ENCODE measurements around the gene RAB4B.

The RAB4B gene

DNA sequence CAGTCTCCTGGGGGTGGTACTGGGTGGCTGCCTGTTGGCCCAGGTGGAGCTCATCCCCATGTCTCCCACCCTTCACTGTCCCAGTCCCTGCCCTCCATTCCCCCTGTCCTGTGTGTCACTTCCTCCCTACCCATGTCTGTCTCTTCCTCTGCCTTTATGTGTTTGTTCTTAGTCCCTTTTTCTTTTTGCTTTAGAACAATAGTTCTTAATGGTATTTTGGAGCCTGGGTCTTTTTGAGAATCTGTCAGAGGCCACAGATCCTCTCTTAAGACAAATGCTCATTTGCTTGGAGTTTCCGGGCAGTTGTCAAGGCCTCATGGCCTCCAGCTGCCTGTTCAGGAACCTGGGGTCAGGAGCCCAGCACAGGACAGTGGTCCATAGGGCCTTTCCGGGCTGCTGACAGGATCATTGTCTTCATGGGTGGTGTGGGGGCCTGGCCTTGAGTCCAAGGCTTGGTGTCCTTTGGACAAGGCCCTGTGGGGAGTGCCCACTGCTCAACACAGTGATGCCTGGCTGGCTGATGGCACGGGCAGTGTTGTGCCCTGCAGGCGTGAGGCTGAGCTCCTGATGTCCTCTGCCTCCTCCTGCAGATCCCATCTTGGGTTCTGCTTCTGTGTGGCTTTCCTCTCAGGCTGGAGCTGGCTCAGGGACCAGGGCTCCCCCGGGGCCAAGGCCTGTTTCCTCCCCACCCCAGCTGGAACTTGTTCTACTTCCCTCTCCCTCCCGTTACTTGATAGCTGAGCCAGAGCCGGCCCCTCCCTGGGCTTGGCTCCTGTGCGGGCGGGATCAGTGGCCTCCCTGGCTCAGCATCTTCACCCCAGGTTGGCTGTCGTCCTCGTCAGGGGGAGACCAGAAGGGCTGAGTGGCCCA is 24.5 kb downstream of the RAB4B start:
- TF ChIP-seq GATA3 (IDR thresholded peaks at IDR 0.05; ENCODE audit: low read depth, low read length) (no peak), GATA2 (IDR thresholded peaks at IDR 0.05; ENCODE audit: low read depth, low read length) (no peak)

DNA sequence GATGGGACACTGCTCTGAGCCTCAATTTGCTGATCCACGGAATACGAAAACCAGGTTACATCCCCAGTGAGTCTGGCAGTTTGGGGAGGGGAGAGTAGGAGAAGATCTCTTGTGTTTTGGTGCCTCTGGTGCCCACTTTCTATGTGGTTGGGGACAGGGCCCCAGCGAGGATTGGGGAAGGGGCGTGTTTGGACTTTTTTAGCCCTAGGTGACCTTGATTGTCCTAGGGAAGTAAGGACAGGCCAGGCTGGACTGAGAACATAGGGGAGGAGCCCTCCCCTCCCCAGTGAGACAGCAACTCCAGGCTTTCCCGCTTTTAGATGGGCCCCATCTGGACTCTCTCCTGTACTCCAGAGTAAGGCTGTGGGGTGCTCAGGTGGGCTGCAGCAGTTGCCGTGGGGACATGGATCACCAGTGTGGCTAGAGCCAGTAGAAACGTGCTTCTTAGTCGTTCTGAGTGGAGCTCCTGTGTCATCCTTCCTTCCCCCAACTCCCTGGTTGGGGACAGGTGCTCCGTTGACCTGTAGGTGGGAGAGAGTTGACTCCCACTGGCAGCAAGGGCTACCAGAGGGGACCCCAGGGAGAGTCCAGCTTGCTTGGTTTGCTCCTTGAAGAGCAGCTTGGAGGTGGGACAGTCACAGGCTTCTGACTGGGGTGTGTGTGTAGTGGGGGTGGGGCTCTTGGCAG is 25.3 kb downstream of the RAB4B start:
- TF ChIP-seq GATA2 (IDR thresholded peaks at IDR 0.05; ENCODE audit: low read depth, low read length): no peak
- TF ChIP-seq GATA3 (IDR thresholded peaks at IDR 0.05; ENCODE audit: low read depth, low read length): no peak

DNA sequence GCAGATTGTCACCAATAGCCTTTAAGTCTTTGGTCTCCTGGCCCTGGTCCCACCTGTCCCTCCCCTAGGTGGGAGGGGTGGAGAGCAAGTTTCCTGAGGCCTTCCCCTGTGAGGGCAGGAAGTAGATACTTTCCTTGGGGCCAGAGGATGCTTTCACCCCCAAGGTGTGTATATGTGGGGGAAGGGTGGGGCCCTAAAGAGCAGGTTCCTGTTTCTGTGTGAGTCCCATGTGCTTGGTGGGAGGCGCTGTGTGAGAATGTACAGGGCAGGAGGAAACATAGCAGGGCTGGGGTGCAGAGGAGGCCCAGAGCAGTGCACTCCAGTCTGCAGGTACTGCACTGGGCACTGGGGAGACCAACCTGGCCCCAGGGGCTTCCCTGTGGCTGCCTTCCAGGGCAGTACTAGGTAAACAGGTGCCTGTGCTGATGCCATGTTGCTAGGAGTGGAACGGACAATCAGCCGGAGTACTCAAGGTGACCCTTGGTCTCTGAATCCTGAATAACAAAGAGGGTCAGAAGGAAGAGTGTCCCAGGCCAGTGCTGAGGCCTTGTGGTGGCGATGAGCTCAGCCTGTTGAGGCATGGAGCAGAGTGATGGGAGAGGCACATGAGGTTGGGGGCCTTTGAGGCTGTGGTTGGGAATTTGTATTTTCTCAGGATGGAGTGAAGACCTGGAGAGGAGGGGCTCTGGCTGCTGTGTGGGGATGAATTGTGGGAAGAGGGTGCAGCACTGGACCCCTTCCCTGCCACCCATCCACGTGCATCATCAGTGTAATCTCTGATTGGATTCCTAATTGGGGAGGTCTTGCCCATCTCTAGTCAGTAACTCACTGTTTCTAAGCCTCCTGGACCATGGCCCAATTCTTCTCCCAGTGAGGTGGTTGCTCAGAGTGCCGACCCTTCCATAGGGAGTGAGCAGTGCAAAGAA is 26.1 kb downstream of the RAB4B start:
- TF ChIP-seq GATA3 (IDR thresholded peaks at IDR 0.05; ENCODE audit: low read depth, low read length) (no peak), GATA2 (IDR thresholded peaks at IDR 0.05; ENCODE audit: low read depth, low read length) (no peak)

DNA sequence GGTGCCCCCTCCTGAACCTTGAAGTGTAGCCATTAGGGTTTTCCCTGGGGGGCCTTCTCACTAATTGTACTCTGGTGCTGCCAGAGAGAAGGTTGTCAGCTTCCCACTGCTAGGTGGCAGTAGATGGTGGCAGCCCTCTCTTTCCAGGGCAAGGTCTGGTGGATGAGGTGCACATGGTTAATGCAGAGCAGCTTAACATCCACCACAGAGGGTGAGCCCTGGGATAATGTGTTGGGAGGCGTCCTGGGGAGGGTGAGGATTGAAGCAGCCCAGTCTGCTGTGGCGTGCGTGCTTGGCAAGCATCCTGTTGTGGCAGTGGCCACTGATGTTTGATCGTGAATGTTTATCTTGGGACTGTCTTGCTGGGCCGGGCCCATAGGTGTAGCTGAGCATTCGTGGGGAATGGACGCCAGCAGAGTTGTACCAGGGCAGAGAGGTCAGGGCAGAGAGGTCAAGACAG is 26.8 kb downstream of the RAB4B start:
- TF ChIP-seq GATA2 (IDR thresholded peaks at IDR 0.05; ENCODE audit: low read depth, low read length) (no peak), GATA3 (IDR thresholded peaks at IDR 0.05; ENCODE audit: low read depth, low read length) (no peak)

DNA sequence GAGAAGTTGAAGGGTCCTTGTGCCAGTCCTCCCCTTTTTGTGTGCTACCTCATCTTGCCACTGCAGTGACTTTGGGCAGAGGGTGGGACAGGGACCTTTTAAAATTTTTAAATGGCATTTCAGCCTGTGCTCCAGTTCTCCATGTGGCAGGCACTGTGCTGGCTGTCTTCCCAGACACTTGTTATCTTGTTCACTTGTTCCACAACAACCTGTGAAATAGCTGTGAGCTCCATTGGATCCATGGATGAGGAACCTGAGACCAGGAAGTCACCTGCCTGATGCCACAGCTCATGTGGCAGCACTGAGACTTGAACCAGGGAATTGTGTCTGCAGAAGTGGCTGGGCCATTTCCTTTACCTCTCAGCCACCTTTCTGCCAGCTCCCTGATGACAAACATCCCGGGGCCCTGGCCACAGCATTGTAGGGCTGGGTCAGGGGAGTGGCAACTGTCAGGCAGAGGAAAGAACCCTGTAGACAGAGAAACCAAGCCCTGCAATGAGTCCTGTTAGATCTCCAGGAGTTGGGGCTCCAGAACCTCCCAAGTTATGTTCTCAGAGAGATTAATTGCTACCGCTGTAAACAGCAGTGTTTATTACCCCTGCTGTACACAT is 27.3 kb downstream of the RAB4B start:
- TF ChIP-seq GATA2 (IDR thresholded peaks at IDR 0.05; ENCODE audit: low read depth, low read length): no peak
- TF ChIP-seq GATA3 (IDR thresholded peaks at IDR 0.05; ENCODE audit: low read depth, low read length): no peak

DNA sequence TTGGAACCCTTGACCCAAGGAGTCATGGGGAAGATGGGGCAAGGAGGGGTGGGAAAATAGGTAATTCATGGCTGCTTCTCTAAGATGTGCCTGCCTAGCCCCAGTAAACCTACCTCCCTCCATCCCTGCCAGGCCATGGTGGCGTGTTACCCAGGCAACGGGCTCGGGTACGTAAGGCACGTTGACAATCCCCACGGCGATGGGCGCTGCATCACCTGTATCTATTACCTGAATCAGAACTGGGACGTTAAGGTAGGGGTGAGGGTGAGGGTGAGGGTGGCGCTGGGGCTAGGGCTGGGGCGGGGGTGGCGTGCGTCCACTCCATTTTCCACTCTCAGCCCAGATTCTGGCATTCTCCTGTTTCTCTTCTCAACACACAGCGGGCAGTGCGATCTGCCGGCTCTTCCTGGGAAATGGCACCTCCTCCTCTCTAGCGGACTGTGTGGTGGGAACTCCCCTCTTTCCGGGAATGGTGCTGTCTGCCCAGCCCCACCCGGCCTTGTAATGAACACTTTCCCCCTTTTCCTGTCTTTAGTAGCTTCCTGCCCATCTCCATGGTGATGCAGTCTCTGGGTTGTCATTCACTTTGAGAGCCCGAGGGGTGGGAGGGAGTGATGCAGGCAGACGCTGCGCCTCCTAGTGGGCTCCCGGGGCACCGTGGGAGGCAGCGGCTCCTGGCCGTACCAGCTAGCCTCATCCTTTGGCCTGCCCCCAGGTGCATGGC is 28.5 kb downstream of the RAB4B start:
- no peak for TF ChIP-seq GATA2 (IDR thresholded peaks at IDR 0.05; ENCODE audit: low read depth, low read length)
- no peak for TF ChIP-seq GATA3 (IDR thresholded peaks at IDR 0.05; ENCODE audit: low read depth, low read length)

DNA sequence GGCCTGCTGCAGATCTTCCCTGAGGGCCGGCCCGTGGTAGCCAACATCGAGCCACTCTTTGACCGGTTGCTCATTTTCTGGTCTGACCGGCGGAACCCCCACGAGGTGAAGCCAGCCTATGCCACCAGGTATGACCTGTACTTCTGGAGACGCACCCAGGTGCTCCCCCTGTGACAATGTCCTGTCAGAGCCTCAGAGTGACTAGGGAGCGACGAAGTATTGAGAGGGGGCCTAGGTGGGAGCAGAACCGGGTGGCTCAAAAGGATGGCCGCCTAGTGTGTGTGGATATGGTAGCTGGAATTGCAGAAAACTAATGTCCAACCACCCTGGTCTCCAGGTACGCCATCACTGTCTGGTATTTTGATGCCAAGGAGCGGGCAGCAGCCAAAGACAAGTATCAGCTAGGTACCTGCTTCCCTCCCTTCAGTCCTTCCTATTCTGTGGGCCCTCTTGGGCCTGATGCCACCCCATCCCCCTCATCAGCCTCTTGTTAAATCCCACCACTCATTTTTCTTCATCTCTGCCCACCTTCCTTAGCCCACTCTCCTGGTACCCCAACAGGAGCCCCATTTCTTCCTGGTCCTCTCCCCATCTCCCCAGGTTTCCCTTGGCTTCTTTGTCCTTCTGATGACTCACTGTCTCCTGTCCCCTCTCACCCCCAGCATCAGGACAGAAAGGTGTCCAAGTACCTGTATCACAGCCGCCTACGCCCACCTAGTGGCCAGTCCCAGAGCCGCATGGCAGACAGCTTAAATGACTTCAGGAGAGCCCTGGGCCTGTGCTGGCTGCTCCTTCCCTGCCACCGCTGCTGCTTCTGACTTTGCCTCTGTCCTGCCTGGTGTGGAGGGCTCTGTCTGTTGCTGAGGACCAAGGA is 29.3 kb downstream of the RAB4B start:
- TF ChIP-seq GATA3 (IDR thresholded peaks at IDR 0.05; ENCODE audit: low read depth, low read length) (no peak), GATA2 (IDR thresholded peaks at IDR 0.05; ENCODE audit: low read depth, low read length) (no peak)

DNA sequence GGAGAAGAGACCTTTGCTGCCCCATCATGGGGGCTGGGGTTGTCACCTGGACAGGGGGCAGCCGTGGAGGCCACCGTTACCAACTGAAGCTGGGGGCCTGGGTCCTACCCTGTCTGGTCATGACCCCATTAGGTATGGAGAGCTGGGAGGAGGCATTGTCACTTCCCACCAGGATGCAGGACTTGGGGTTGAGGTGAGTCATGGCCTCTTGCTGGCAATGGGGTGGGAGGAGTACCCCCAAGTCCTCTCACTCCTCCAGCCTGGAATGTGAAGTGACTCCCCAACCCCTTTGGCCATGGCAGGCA is 29.9 kb downstream of the RAB4B start:
- TF ChIP-seq GATA2 (IDR thresholded peaks at IDR 0.05; ENCODE audit: low read depth, low read length) (no peak), GATA3 (IDR thresholded peaks at IDR 0.05; ENCODE audit: low read depth, low read length) (no peak)

DNA sequence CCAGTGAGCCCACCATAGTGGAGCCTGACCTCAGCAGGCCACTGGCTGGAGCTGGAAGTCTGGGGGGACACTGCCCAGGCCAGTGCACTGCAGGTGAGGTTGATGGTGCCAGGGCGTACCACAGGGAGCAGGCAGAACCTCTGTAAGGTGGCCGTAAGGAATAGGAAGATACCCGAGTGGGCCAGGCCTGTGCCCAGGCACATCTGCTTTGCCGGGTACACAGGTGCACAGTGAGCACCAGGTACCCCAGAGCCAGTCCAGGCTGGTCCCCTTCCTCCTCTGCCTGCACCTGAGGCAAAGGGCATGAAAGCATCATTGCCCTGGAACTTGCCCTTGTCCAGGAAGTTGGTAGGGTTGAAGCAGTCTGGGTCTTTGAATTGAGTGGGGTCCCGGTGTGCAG is 30.4 kb downstream of the RAB4B start:
- TF ChIP-seq GATA2 (IDR thresholded peaks at IDR 0.05; ENCODE audit: low read depth, low read length): no peak
- no peak for TF ChIP-seq GATA3 (IDR thresholded peaks at IDR 0.05; ENCODE audit: low read depth, low read length)

DNA sequence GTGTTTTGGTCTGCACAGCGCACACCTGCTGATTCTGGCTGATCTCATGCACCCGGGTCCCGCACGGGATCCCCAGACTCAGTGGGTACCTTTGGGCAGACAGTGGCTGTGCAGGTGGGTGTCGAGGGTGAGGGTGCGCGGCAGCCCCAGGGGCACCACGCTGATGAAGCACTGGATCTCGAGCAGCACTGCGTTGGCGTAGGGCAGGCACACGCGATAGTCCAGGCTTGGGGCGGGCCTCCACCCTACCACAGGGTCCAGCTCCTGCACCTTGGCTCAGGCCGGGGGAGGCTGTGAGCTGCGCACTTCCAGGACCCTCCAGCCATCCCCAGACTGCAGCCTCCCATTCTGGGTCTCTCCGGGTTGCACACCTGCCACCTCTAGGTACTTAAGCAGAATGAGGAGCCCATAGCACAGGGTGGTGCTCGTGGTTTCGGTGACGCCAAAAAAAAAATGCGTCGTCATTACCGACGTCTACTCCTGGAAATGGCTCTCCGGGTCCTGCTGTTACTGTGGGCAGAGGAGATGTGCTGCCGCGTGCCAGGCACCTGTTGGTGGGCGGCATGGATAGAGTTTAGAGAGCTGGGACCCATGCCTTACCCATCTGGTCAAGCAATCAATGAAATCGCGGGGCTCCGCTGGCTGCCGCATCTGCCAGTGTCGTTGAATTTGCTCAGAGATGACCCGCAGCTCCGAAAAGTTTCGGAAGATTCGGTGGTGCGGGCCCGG is 31.5 kb downstream of the RAB4B start:
- TF ChIP-seq GATA3 (IDR thresholded peaks at IDR 0.05; ENCODE audit: low read depth, low read length) (no peak), GATA2 (IDR thresholded peaks at IDR 0.05; ENCODE audit: low read depth, low read length) (no peak)

DNA sequence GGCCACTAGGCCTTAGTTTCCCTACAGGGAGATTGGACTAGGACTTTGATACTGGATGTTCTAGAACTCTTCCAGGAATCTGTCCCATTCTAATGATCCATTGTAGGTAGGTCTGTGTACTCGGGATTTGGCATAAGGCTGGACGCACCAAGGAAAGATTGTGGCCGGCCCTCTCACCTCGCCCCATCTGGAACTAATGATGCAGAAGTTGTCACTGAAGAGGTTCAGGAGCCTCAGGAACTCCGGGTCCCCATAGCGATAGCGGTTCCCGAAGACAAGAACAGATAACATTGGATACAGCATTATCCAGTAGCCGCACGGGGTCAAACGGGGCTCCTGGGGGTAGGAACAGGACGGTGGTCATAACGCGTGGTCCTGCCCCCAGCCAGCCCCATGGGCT is 32.1 kb downstream of the RAB4B start:
- TF ChIP-seq GATA3 (IDR thresholded peaks at IDR 0.05; ENCODE audit: low read depth, low read length) (no peak), GATA2 (IDR thresholded peaks at IDR 0.05; ENCODE audit: low read depth, low read length) (no peak)
